ENCODE results near the gene SPINT2. TPM values are rescaled to one million over a fixed set of nuclear protein-coding genes. Genes with fewer than 3 reads are reported as not detected.

SPINT2 gene
- total RNA-seq, 2 donors from 2014 or later: 11.1 to 52.7 TPM

DNA sequence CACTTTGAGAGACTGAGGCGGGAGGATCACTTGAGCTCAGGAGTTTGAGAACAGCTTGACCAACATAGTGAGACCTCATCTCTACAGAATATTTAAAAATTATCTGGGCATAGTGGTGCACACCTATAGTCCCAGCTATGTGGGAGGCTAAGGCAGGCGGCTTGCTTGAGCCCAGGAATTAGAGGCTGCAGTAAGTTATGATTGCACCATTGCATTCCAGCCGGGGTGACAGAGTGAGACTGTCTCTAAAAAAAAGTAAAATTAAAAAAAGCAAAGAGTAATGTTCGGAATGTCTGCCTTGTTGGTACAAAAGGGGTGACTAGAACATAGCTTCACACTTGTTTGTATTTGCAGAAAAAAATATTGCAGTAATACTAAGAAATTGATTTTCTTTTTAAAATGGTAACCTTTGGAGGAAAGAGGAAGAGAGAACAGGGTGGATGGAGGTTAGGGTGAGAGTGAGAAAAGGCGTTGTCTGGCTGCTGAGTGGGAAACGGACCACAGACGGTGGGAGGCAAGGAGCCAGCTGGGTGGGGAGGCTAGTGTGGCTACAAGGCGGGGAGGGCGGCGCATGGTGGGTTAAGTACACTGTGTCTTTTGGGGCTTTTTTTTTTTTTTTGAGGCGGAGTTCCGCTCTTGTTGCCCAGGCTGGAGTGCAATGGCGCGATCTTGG lies 18.4 kb upstream of the SPINT2 start:
- TF ChIP-seq, protein P1, sequence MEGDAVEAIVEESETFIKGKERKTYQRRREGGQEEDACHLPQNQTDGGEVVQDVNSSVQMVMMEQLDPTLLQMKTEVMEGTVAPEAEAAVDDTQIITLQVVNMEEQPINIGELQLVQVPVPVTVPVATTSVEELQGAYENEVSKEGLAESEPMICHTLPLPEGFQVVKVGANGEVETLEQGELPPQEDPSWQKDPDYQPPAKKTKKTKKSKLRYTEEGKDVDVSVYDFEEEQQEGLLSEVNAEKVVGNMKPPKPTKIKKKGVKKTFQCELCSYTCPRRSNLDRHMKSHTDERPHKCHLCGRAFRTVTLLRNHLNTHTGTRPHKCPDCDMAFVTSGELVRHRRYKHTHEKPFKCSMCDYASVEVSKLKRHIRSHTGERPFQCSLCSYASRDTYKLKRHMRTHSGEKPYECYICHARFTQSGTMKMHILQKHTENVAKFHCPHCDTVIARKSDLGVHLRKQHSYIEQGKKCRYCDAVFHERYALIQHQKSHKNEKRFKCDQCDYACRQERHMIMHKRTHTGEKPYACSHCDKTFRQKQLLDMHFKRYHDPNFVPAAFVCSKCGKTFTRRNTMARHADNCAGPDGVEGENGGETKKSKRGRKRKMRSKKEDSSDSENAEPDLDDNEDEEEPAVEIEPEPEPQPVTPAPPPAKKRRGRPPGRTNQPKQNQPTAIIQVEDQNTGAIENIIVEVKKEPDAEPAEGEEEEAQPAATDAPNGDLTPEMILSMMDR (IDR thresholded peaks at IDR 0.05): no peak
- Histone ChIP-seq H3K9me3 (no peaks in the 10 kb centered on the region), H3K27ac (peak overlapping the region in 1 of 2 donors; percentile 51), H3K36me3 (no peaks in the 10 kb centered on the region), H3K4me3 (no peak overlapping the region), H3K4me1 (peaks cover 0 to 23% of the 10 kb centered on the region in 2 donors), H3K27me3 (no peaks in the 10 kb centered on the region)
- DNase-seq (ENCODE audit: low spot score): no peak

DNA sequence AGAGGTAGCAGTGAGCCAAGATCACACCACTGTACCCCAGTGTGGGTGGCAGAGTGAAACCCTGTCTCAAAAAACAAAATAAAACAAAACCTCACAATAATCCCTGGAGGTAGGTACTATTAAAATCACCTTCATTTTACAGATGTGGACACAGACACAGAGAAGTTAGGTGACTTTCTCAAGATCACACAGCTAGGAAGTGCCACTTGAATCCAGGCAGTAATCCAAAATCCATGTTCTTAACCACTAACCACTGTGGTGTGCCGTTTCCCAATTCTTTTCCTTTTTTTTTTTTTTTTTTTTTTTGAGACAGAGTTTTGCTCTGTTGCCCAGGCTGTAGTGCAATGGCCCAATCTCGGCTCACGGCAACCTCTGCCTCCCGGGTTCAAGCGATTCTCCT lies 17.2 kb upstream of the SPINT2 start:
- DNase-seq (ENCODE audit: low spot score): no peak
- no peaks in the 10 kb centered on the region for H3K27me3 ChIP-seq
- no peak overlapping the region for H3K4me3 ChIP-seq
- H3K27ac ChIP-seq: peak overlapping the region in 1 of 2 donors; percentile 51
- no peaks in the 10 kb centered on the region for H3K9me3 ChIP-seq
- H3K4me1 ChIP-seq: peaks cover 0 to 35% of the 10 kb centered on the region in 2 donors
- H3K36me3 ChIP-seq: no peaks in the 10 kb centered on the region
- TF ChIP-seq, protein P1 (IDR thresholded peaks at IDR 0.05): no peak

DNA sequence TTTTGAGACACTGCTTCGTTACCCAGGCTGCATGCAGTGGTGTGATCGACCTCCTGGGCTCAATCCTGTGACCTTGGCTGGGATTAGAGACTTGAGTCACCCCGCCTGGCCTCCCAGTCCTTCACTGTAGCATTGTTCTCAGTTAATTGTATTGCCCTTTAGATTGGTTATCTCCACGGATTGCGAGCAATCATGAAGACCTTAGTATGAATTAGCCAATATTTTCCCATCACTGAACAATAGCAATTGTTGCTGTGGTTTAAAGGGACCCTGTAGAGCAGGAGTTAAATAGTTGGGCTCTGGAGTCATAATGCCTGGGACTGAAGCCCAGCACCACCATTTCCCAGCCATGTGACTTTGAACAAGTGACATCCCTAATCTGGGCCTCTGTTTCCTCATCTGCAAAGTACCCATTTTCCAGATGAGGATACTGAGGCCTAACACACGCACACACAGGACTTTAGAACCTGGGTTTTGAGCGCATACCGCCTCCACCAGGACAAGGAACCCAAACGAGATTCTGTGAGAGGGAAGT lies 16.6 kb upstream of the SPINT2 start:
- no peaks in the 10 kb centered on the region for H3K27me3 ChIP-seq
- no peak for DNase-seq (ENCODE audit: low spot score)
- no peak overlapping the region for H3K4me3 ChIP-seq
- no peaks in the 10 kb centered on the region for H3K9me3 ChIP-seq
- H3K36me3 ChIP-seq: no peaks in the 10 kb centered on the region
- TF ChIP-seq, protein P1 (IDR thresholded peaks at IDR 0.05): no peak
- H3K4me1 ChIP-seq: peaks cover 0 to 41% of the 10 kb centered on the region in 2 donors
- H3K27ac ChIP-seq: peak overlapping the region; percentile 42 to 51

DNA sequence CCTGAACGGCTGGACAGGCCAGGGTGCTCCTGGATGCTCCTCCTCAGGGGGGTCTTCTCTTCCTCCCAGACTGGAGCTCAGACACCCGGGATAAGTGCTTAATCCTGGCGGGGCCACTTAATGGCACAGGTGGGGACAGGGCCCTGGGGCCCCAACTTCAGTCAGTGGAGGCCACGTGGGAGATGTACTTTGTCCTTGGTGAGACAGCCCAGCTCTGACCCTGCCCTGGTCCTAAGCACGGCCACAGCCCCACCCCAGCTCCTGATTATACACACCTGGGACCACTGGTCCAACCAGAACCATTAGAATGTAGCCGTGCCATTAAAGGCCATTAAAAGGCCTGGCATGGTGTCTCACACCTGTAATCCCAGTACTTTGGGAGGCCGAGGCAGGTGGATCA lies 16.0 kb upstream of the SPINT2 start:
- Histone ChIP-seq H3K36me3 (no peaks in the 10 kb centered on the region), H3K9me3 (no peaks in the 10 kb centered on the region), H3K4me1 (peaks cover 0 to 48% of the 10 kb centered on the region in 2 donors), H3K4me3 (no peak overlapping the region), H3K27ac (peak overlapping the region; percentile 42 to 51), H3K27me3 (no peaks in the 10 kb centered on the region)
- no peak for DNase-seq (ENCODE audit: low spot score)
- TF ChIP-seq, protein P1 (IDR thresholded peaks at IDR 0.05): no peak

DNA sequence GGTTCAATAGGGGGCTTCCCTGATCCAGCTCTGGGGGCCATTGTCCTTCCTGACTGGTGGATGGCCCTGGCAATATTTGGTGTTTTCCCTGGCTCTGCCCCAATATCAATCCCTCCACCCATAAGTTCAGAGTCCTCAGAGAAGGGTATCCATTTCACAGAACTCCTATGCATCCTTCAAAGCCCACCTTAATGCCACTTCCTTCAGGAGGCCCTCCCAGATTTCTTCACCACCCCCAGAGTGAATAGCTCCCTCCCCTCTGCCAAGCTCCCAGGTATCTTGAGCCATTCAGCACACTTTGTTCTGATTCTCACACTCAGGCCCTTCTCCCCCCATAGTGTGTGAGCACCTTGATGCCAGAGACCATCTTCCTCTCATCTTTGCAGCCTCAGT lies 13.9 kb upstream of the SPINT2 start:
- Histone ChIP-seq H3K27me3 (no peaks in the 10 kb centered on the region), H3K4me1 (peaks cover 0 to 59% of the 10 kb centered on the region in 2 donors), H3K4me3 (peak overlapping the region; percentile 19 to 43)

More for the DNA sequence above, 13.9 kb upstream of the SPINT2 start:
- TF ChIP-seq, protein P1 (IDR thresholded peaks at IDR 0.05): no peak
- DNase-seq (ENCODE audit: low spot score): no peak
- Histone ChIP-seq H3K9me3 (no peaks in the 10 kb centered on the region), H3K27ac (peak overlapping the region; percentile 88 to 90), H3K36me3 (no peaks in the 10 kb centered on the region)
